HG02970 (cell line): ENCODE measurements around the gene EXOC7.

Source experiments
- ATAC-seq: cut with Tn5 transposase; IDR thresholded peaks from one replicate; pipeline ENCODE4 v1.9.1; 2021; ENCODE audit warnings: mild to moderate bottlenecking, moderate library complexity, moderate number of reproducible peaks; ENCODE audit not compliant: unreplicated experiment, low FRiP score

Gene EXOC7

DNA sequence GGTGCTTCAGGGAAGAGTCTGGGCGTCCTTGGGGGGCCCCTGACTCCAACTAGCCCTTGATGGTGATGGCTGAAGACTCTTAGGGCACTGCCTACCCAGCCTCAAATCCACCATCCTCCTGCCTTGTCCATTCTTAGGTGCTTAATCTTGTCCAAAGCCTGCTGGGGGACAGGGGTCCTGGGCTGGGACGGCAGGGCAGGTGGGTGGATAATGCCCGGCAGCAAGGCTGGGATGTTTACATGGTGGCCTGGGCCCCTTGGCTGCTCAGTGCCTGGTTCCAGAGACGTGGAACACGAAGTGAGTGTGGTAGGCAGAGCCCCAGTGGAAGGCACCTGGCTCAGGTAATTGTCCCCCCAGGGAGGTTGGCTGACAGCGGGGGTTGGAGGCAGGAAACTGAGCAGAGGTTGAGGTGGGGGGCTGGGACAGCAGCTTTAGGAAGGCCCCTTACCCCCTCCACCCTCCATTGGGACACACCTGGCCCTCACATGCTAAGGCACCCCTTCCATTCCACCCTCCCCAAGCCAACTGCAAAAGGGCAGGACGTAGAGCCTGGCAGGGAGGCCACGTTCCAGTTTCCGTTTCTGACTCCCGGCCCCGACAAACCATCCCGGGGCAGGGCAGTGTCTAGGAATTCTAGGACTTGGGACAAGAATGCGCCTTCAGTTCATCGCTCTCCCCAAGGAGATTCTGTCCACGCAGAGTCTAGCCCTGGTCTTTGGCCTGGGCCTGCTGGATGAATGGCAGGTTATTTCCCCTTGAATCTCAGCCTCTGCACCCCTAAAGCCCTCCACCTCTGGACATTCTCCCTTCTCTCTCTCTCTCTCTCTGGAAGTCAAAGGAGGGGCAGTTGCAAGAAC is 35.5 kb upstream of the EXOC7 start:
- ATAC-seq, result no peak

- no peak for ATAC-seq
These were observed 34.8 kb upstream of the EXOC7 start for GRCh38 chr17:76138234-76138895.

GRCh38 chr17:76137351-76138233 is 34.0 kb upstream of the EXOC7 start:
- no peak for ATAC-seq

GRCh38 chr17:76137001-76137350 is 33.4 kb upstream of the EXOC7 start:
- ATAC-seq, result no peak

- ATAC-seq, result no peak
These were observed 32.9 kb upstream of the EXOC7 start for GRCh38 chr17:76136276-76137000.

- ATAC-seq, result no peak
These were observed 32.2 kb upstream of the EXOC7 start for GRCh38 chr17:76135810-76136188.

- no peak for ATAC-seq
These were observed 31.6 kb upstream of the EXOC7 start for GRCh38 chr17:76134911-76135809.

- no peak for ATAC-seq
These were observed 29.2 kb upstream of the EXOC7 start for GRCh38 chr17:76132574-76133338.

- ATAC-seq, result no peak
These were observed 28.3 kb upstream of the EXOC7 start for GRCh38 chr17:76131692-76132573.

DNA sequence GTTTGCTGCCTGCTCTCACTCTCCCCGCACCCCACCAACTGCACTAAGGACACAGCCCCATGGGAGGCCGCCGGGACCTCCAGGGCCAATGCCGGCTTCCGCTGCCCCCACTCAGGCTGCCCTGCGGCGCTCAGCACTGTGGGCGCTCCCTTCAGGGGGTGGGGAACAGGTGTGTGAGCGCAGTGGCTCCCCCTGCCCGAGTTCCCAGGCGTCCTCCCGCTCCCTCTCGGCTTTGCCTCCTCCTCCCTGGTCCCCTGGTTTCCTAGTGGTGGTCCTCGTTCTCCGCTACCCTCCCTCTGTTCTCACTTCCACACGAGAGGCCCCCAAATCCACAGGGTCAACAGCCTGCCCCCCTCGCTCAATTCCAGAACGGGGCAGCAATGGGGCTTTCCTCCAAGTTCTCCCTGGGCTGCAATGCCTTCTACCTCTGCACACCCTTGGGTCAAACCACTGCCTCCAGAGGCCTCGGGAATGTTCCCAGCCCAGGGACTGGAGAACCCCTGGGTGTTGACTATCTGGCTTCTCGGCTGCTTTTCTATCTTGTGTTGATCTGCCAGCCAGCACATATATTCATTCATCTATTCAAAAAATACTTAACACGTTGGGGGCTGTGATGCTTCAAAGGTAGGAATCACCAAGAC is 27.6 kb upstream of the EXOC7 start:
- ATAC-seq, result no peak

GRCh38 chr17:76130473-76130872 is 26.9 kb upstream of the EXOC7 start:
- no peak for ATAC-seq

DNA sequence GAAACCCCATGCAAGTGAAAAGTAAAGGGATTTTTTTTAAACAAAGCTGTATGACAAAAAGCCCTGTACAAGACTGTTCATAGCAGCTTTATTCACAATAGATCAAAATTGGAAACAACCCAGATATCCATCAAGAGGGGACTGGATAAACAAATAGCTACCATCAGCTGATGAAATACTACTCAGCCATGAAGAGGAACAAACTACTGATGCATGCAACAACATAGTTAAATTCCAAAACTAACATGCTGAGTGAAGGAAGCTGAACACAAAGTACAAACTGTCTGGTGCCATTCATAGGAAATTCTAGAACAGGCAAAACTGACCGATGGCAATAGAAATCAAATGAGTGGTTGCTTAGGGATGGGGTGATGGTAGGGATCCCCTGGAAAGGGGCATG is 22.3 kb upstream of the EXOC7 start:
- ATAC-seq, result no peak

GRCh38 chr17:76125391-76125675 is 21.7 kb upstream of the EXOC7 start:
- ATAC-seq, result no peak

DNA sequence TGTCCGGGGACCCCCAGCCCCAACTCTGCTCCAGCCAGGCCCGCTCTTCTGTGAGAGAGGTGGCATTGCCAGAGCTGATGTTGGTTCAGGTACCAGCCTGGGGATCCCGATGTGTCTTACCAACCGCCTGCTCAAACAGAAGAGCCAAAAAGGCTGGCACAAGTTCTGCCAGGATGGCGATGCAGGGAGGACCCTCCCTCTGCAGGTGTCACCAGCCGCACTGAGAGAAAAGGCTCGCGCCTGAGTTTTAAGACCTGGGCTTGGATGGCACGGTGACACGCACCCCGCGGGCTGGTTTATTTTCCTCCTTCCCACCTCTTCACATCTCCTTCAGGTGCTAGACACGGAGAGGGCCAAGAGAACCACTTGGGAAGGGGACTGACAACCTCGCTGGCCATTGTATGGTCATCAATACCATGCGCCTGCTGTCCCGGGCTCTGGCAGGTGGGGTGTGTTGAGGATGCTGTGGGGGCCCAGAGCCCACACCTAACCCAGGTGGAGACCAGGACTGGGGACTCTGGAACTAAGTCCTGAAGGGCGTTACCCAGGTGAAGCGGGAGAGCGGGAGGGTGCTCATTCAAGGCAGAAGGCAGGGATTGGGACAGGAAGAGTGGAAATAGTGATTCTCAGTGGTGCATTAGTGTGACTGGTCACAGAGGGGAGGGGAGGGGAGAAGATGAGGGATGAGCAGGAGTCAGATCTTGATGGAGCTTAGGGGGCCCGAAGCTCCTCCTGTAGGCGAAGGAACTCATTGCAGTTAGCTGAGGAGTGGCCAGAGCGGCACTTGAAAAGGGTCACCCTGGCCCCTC is 21.2 kb upstream of the EXOC7 start:
- ATAC-seq, result no peak

- no peak for ATAC-seq
These were observed 20.4 kb upstream of the EXOC7 start for GRCh38 chr17:76123749-76124581.

- ATAC-seq, result no peak
These were observed 19.6 kb upstream of the EXOC7 start for GRCh38 chr17:76123191-76123499.
